ENCODE measurements around the gene ADAMTS12.

DNA sequence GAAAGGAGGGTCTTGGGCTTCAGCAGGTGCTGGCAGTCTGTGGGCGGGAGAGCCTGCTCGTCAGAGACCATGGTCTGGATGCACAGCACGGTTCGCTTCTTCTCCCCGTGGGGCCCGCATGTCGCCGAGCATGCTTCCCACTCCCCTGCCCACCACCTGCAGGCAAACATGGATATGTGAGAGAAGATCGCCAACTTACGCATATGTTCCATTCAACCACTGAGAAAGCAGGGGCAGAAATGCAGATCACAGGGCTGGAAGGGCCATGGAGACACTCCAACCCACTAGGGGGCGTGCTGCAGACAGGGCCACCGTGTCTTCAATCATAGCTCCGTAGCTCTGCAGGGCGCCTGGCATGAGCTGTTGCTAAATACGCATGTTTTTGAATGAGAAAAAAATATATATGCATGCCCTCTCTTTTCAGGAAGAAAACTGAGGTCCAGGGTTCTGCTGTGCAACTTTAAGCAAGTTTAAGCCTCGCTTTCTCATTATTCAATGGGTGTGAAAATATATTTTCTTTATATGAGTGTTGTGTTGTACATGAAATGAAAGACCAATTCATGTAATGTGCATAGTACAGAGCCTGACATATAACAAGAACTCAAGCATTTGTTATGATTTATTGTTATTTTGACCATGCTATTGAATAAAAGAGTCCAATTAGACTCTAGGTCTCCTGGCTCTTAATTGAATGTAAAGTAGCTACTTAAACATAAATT is 303.0 kb downstream of the ADAMTS12 start:
- TF ChIP-seq, protein P1, sequence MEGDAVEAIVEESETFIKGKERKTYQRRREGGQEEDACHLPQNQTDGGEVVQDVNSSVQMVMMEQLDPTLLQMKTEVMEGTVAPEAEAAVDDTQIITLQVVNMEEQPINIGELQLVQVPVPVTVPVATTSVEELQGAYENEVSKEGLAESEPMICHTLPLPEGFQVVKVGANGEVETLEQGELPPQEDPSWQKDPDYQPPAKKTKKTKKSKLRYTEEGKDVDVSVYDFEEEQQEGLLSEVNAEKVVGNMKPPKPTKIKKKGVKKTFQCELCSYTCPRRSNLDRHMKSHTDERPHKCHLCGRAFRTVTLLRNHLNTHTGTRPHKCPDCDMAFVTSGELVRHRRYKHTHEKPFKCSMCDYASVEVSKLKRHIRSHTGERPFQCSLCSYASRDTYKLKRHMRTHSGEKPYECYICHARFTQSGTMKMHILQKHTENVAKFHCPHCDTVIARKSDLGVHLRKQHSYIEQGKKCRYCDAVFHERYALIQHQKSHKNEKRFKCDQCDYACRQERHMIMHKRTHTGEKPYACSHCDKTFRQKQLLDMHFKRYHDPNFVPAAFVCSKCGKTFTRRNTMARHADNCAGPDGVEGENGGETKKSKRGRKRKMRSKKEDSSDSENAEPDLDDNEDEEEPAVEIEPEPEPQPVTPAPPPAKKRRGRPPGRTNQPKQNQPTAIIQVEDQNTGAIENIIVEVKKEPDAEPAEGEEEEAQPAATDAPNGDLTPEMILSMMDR (IDR thresholded peaks at IDR 0.05; ENCODE audit: low read depth, low read length), result peak; percentile 82
- no peak for TF ChIP-seq EZH2phosphoT487 (IDR thresholded peaks at IDR 0.05; ENCODE audit: low read depth)
